Body of pancreas (tissue), 4 donors: ENCODE results near the gene REXO1. TPM values are rescaled to one million over a fixed set of nuclear protein-coding genes. Genes with fewer than 3 reads are reported as not detected.
"Not testable (repeated sequence)": the region's sequence is repeated elsewhere in the genome, so short reads cannot be mapped to it uniquely, and the experiment has no call there.

ENCODE experiments used
- ATAC-seq: fragments of 150-250 bp; one replicate; pipeline ENCODE4 v1.9.1; 2016
- DNase-seq, 4 donors: peaks; one replicate each; pipeline ENCODE4 v3.0.0-alpha.2; 2019
- H3K27ac ChIP-seq, 4 donors: fragments of 200-600 bp; sonication (generic); 1 replicate in 3 of 4; 2 replicates in 1 of 4; pipeline versions ENCODE4 v1.5.1 to v1.6.1; 2016 to 2019; ENCODE audit warnings: mild to moderate bottlenecking in 1 of 4, mixed read lengths in 1 of 4, moderate library complexity in 1 of 4
- H3K27me3 ChIP-seq, 2 donors: fragments of 200-600 bp; sonication (generic); one replicate each; pipeline ENCODE4 v1.6.0; 2016; ENCODE audit warnings: mild to moderate bottlenecking in 1 of 2
- H3K36me3 ChIP-seq, 2 donors: fragments of 200-600 bp; sonication (generic); replicated peaks in 1 of 2; 2 replicates each; pipeline ENCODE4 v1.5.1; 2016; ENCODE audit warnings: low read depth in 2 of 2; ENCODE audit not compliant: insufficient read depth in 1 of 2
- H3K4me1 ChIP-seq: fragments of 200-600 bp; sonication (generic); one replicate; pipeline ENCODE4 v1.6.0; 2016
- H3K4me3 ChIP-seq, 2 donors: fragments of 200-600 bp; sonication (generic); 1 replicate in 1 of 2; 2 replicates in 1 of 2; pipeline ENCODE4 v1.5.1; 2016 to 2019
- H3K9me3 ChIP-seq, 3 donors: fragments of 200-600 bp; sonication (generic); 1 replicate in 2 of 3; 2 replicates in 1 of 3; pipeline ENCODE4 v1.5.1; 2016
- CTCF ChIP-seq, 7 experiments: fragments of 450-650 bp in 4 of 7; fragments of 200-600 bp in 3 of 7; sonication (generic) in 3 of 7; IDR thresholded peaks; one replicate each; pipeline ENCODE4 v1.5.1; 2016 to 2019; ENCODE audit warnings: antibody characterized with exemption in 7 of 7
- POLR2A ChIP-seq, 3 donors: fragments of 450-650 bp; IDR thresholded peaks; one replicate each; pipeline ENCODE4 v1.6.1; 2016; ENCODE audit warnings: antibody characterized with exemption in 3 of 3, mild to moderate bottlenecking in 2 of 3
- WGBS, 2 donors: methylation state at CpG; one replicate each; pipeline ENCODE4 v1.1.5; 2017; 5-methylcytosine and 5-hydroxymethylcytosine counted together
- intact Hi-C: fragments of 100-400 bp; cut with DNase I; formaldehyde crosslinking; loops from one replicate; pipeline ENCODE4 v1.15.1; 2023
- total RNA-seq, 2 donors: library from RNA; depleted of rRNA; stranded (reverse); fragments of >200 nt; gene quantifications; one replicate each; pipeline ENCODE4 v1.1.0, GENCODE V29; 2016

REXO1 gene
- total RNA-seq = 10 to 100 TPM; 16.6 to 19.8 TPM

GRCh38 chr19:1848399-1849131 lies at the start of gene REXO1:
Gene REXO1, minus strand, starts transcription at chr19:1848483. Its CDS starts 125 bp downstream, at chr19:1848358.
- 2 to 4% methylated on average over 24 to 43 of the region's 60 CpGs for WGBS, 2 donors
- Histone ChIP-seq H3K27ac (peak within 1 kb of the TSS; percentile 97 to 100 (median 100)), H3K9me3 (no peaks in the 10 kb centered on the region)

GRCh38 chr19:1896508-1896907 lies 48.2 kb upstream of the REXO1 start:
- intact Hi-C loops = no loop called here
- Histone ChIP-seq H3K27me3 (no peaks in the 10 kb centered on the region), H3K4me3 (no peak overlapping the region), H3K4me1 (peaks cover 9% of the 10 kb centered on the region), H3K27ac (no peak overlapping the region), H3K36me3 (no peaks in the 10 kb centered on the region), H3K9me3 (no peaks in the 10 kb centered on the region)
- TF ChIP-seq CTCF (IDR thresholded peaks at IDR 0.05) = no peak
- no peak for TF ChIP-seq POLR2A (IDR thresholded peaks at IDR 0.05)
- WGBS, 2 donors = 84 to 91% methylated on average over 11 to 13 of the region's 13 CpGs
- ATAC-seq (no peak), DNase-seq (no peak)

More at GRCh38 chr19:1848399-1849131, at the start of gene REXO1:
- H3K36me3 ChIP-seq = no peaks in the 10 kb centered on the region
- TF ChIP-seq POLR2A (IDR thresholded peaks at IDR 0.05) (peak; percentile 17 to 66 (median 53)), CTCF (IDR thresholded peaks at IDR 0.05) (peak; percentile 85 to 99 (median 97))
- H3K27me3 ChIP-seq = no peaks in the 10 kb centered on the region
- peaks cover 51% of the 10 kb centered on the region for H3K4me1 ChIP-seq
- H3K4me3 ChIP-seq = peak within 1 kb of the TSS; percentile 88 to 100
- peak; percentile 92 for ATAC-seq
- intact Hi-C loops = no loop called here
- peak; percentile 97 to 99 (median 98) for DNase-seq

GRCh38 chr19:1893791-1894190 lies 45.5 kb upstream of the REXO1 start:
- ATAC-seq = no peak
- H3K9me3 ChIP-seq = no peaks in the 10 kb centered on the region
- no peaks in the 10 kb centered on the region for H3K36me3 ChIP-seq
- H3K4me3 ChIP-seq = no peak overlapping the region
- DNase-seq = no peak
- intact Hi-C loops = no loop called here
- TF ChIP-seq CTCF (IDR thresholded peaks at IDR 0.05) (no peak), POLR2A (IDR thresholded peaks at IDR 0.05) (no peak)
- WGBS, 2 donors = 80 to 85% methylated on average over 17 of the region's 17 CpGs
- no peak overlapping the region for H3K27ac ChIP-seq
- no peaks in the 10 kb centered on the region for H3K27me3 ChIP-seq
- H3K4me1 ChIP-seq = peaks cover 9% of the 10 kb centered on the region

GRCh38 chr19:1889907-1890306 lies 41.6 kb upstream of the REXO1 start:
- ATAC-seq = no peak
- H3K27me3 ChIP-seq = no peaks in the 10 kb centered on the region
- 88 to 100% methylated on average over 1 of the region's 1 CpG for WGBS, 2 donors
- DNase-seq = no peak
- intact Hi-C loops = no loop called here
- peaks cover 7% of the 10 kb centered on the region for H3K4me1 ChIP-seq
- no peaks in the 10 kb centered on the region for H3K36me3 ChIP-seq
- H3K4me3 ChIP-seq = no peak overlapping the region
- no peak overlapping the region for H3K27ac ChIP-seq
- H3K9me3 ChIP-seq = no peaks in the 10 kb centered on the region
- TF ChIP-seq POLR2A (IDR thresholded peaks at IDR 0.05) (no peak), CTCF (IDR thresholded peaks at IDR 0.05) (no peak)

GRCh38 chr19:1888385-1888784 lies 40.1 kb upstream of the REXO1 start:
- Histone ChIP-seq H3K4me1 (peaks cover 19% of the 10 kb centered on the region), H3K27me3 (no peaks in the 10 kb centered on the region), H3K36me3 (no peaks in the 10 kb centered on the region), H3K4me3 (no peak overlapping the region), H3K27ac (no peak overlapping the region), H3K9me3 (no peaks in the 10 kb centered on the region)
- 39 to 52% methylated on average over 2 to 5 of the region's 5 CpGs for whole genome bisulfite sequencing, 2 donors
- no peak for DNase-seq
- intact Hi-C loops = no loop called here
- no peak for ATAC-seq
- TF ChIP-seq POLR2A (IDR thresholded peaks at IDR 0.05) (no peak), CTCF (IDR thresholded peaks at IDR 0.05) (no peak)

GRCh38 chr19:1886360-1886759 lies 38.1 kb upstream of the REXO1 start:
- H3K36me3 ChIP-seq, H3K27ac ChIP-seq, intact Hi-C loops, H3K4me3 ChIP-seq, H3K9me3 ChIP-seq, DNase-seq, ATAC-seq, H3K27me3 ChIP-seq: not testable (repeated sequence)
- H3K4me1 ChIP-seq = peaks cover 34% of the 10 kb centered on the region
- 88 to 91% methylated on average over 15 of the region's 15 CpGs for WGBS, 2 donors
